Sigmoid colon (tissue), 7 donors: ENCODE measurements around the gene ERV3-1. TPM values are rescaled to one million over a fixed set of nuclear protein-coding genes. Genes with fewer than 3 reads are reported as not detected.
"Not testable (repeated sequence)": the region's sequence is repeated elsewhere in the genome, so short reads cannot be mapped to it uniquely, and the experiment has no call there.

Experiments used
- DNase-seq: peaks from one replicate; pipeline ENCODE4 v3.0.0-alpha.2; 2019
- H3K27ac ChIP-seq, 4 donors: fragments of 200-600 bp; sonication (generic); one replicate each; pipeline ENCODE4 v1.5.1; 2016 to 2019; ENCODE audit warnings: mild to moderate bottlenecking in 1 of 4
- H3K27me3 ChIP-seq, 3 donors: fragments of 200-600 bp; sonication (generic); one replicate each; pipeline ENCODE4 v1.5.1; 2019; ENCODE audit warnings: mild to moderate bottlenecking in 1 of 3
- H3K36me3 ChIP-seq, 4 donors: fragments of 200-600 bp; sonication (generic); one replicate each; pipeline ENCODE4 v1.5.1; 2016 to 2019
- H3K4me1 ChIP-seq, 4 donors: fragments of 200-600 bp; sonication (generic); one replicate each; pipeline ENCODE4 v1.5.1; 2017 to 2019
- H3K4me3 ChIP-seq, 4 donors: fragments of 200-600 bp; sonication (generic); one replicate each; pipeline ENCODE4 v1.5.1; 2017 to 2019; ENCODE audit warnings: mild to moderate bottlenecking in 2 of 4, moderate library complexity in 1 of 4
- H3K9me3 ChIP-seq, 4 donors: fragments of 200-600 bp in 3 of 4; sonication (generic) in 3 of 4; one replicate each; pipeline versions ENCODE4 v1.5.1 to v1.6.1; 2013 to 2019
- EP300 ChIP-seq, 4 donors: sonication (generic); formaldehyde crosslinking; IDR thresholded peaks; one replicate each; pipeline ENCODE4 v1.6.1; 2017; ENCODE audit warnings: antibody characterized with exemption in 4 of 4
- POLR2AphosphoS5 ChIP-seq, 4 donors: sonication (generic); formaldehyde crosslinking; IDR thresholded peaks; one replicate each; pipeline ENCODE4 v1.6.1; 2017; ENCODE audit warnings: antibody characterized with exemption in 4 of 4
- whole genome bisulfite sequencing, 2 donors: extraction: QIAGEN DNeasy Blood & Tissue Kit; methylation state at CpG; one replicate each; pipeline ENCODE4 v1.1.7; 2013; 5-methylcytosine and 5-hydroxymethylcytosine counted together
- intact Hi-C: fragments of 100-400 bp; cut with DNase I; formaldehyde crosslinking; loops from one replicate; pipeline ENCODE4 v1.15.1; 2023
- polyA plus RNA-seq, 3 donors: library from polyadenylated mRNA; stranded (reverse); fragments of 200-250 nt; gene quantifications; one replicate each; pipeline ENCODE4 v1.2.3, GENCODE V29; 2013
- total RNA-seq, 4 donors: library from RNA; depleted of rRNA; stranded (reverse); fragments of >200 nt; gene quantifications; one replicate each; pipeline ENCODE4 v1.1.0, GENCODE V29; 2016
- donor health status: healthy with polysubstance abuse.
- donor health status: Bipolar disorder and iron deficiency.
- donor health status: healthy.

The ERV3-1 gene
- total and polyA plus RNA-seq, 7 donors: 0.60 to 19.1 (median 9.6) TPM

GRCh38 chr7:65037740-65038688, 31.5 kb upstream of the ERV3-1 start:
- DNase-seq: peak; percentile 96
- Histone ChIP-seq H3K4me3 (peak overlapping the region; percentile 72 to 92 (median 90)), H3K4me1 (peaks cover 0 to 17% (median 5%) of the 10 kb centered on the region in 4 donors), H3K36me3 (no peaks in the 10 kb centered on the region), H3K27me3 (no peaks in the 10 kb centered on the region), H3K27ac (peak overlapping the region; percentile 88 to 95 (median 92)), H3K9me3 (no peaks in the 10 kb centered on the region)
- WGBS, 2 donors: 2% methylated on average over 90 to 92 of the region's 92 CpGs
- intact Hi-C loops: loop anchor here (1.0 to 2.0 kb wide), 2 partner anchors 32 to 39 kb away; partner anchors contain the start of gene ERV3-1
- TF ChIP-seq POLR2AphosphoS5 (IDR thresholded peaks at IDR 0.05) (peak in 3 of 4 donors; percentile 34 to 54 (median 44)), EP300 (IDR thresholded peaks at IDR 0.05) (no peak)

- peak; percentile 71 for DNase-seq
Measured at GRCh38 chr7:65036526-65036925, 30.0 kb upstream of the ERV3-1 start.

DNA sequence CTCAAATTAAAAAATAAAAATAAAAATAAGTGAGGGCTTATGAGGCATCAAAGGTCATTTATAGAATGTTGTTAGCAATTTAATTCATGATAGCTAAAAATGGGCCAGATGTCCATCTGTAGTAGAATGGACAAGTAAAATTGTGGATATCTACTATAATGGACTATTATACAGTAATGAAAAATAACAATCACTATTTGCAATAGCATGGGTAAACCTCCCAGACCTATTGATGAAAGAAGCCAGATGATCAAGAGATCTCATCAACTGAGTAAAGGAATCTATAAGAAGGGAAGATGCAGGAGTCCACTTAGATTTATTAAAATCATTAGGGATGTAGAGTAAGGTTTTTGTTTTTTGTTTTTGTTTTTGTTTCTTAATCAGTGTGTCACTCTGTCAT, 29.0 kb upstream of the ERV3-1 start:
- H3K4me3 ChIP-seq, H3K27me3 ChIP-seq, H3K36me3 ChIP-seq, H3K27ac ChIP-seq, H3K9me3 ChIP-seq, DNase-seq, intact Hi-C loops: not testable (repeated sequence)
- peaks cover 0 to 12% (median 5%) of the 10 kb centered on the region in 4 donors for H3K4me1 ChIP-seq

More at GRCh38 chr7:65036526-65036925, 30.0 kb upstream of the ERV3-1 start:
- intact Hi-C loops, H3K9me3 ChIP-seq, H3K36me3 ChIP-seq, H3K4me3 ChIP-seq, H3K27me3 ChIP-seq: not testable (repeated sequence)
- 43 to 55% methylated on average over 2 of the region's 2 CpGs for WGBS, 2 donors
- peak overlapping the region; percentile 43 to 60 (median 46) for H3K27ac ChIP-seq
- peaks cover 0 to 17% (median 5%) of the 10 kb centered on the region in 4 donors for H3K4me1 ChIP-seq

- H3K36me3 ChIP-seq, DNase-seq, H3K9me3 ChIP-seq, H3K4me3 ChIP-seq, H3K4me1 ChIP-seq, intact Hi-C loops, H3K27ac ChIP-seq, H3K27me3 ChIP-seq: not testable (repeated sequence)
- 75 to 83% methylated on average over 10 of the region's 10 CpGs for WGBS, 2 donors
Measured at GRCh38 chr7:65034120-65034782, 27.8 kb upstream of the ERV3-1 start.

- DNase-seq, H3K4me3 ChIP-seq, intact Hi-C loops, H3K27me3 ChIP-seq, H3K27ac ChIP-seq, H3K9me3 ChIP-seq, H3K4me1 ChIP-seq, H3K36me3 ChIP-seq: not testable (repeated sequence)
- WGBS, 2 donors: 94 to 95% methylated on average over 30 of the region's 30 CpGs
Measured at GRCh38 chr7:65033391-65033790, 26.9 kb upstream of the ERV3-1 start.

- H3K4me1 ChIP-seq, DNase-seq, H3K36me3 ChIP-seq, H3K9me3 ChIP-seq, H3K27ac ChIP-seq, H3K27me3 ChIP-seq, H3K4me3 ChIP-seq, intact Hi-C loops: not testable (repeated sequence)
Measured at GRCh38 chr7:65025023-65025422, 18.5 kb upstream of the ERV3-1 start.

GRCh38 chr7:65020978-65021377, 14.5 kb upstream of the ERV3-1 start:
- not testable (repeated sequence) for DNase-seq
- 31 to 100% methylated on average over 2 of the region's 3 CpGs for WGBS, 2 donors

GRCh38 chr7:65009881-65010280, 3.4 kb upstream of the ERV3-1 start:
- H3K36me3 ChIP-seq, H3K4me3 ChIP-seq, DNase-seq, H3K9me3 ChIP-seq, H3K27ac ChIP-seq, H3K27me3 ChIP-seq: not testable (repeated sequence)
- H3K4me1 ChIP-seq: peaks cover 0 to 17% (median 11%) of the 10 kb centered on the region in 4 donors
- intact Hi-C loops: loop anchor here (10.0 kb wide), 1 partner anchor 125 kb away; no protein-coding TSS in a partner anchor
- WGBS, 2 donors: 92% methylated on average over 7 of the region's 7 CpGs

More at GRCh38 chr7:65020978-65021377, 14.5 kb upstream of the ERV3-1 start:
- H3K4me1 ChIP-seq, H3K4me3 ChIP-seq, intact Hi-C loops, H3K36me3 ChIP-seq, H3K27ac ChIP-seq, H3K27me3 ChIP-seq, H3K9me3 ChIP-seq: not testable (repeated sequence)

DNA sequence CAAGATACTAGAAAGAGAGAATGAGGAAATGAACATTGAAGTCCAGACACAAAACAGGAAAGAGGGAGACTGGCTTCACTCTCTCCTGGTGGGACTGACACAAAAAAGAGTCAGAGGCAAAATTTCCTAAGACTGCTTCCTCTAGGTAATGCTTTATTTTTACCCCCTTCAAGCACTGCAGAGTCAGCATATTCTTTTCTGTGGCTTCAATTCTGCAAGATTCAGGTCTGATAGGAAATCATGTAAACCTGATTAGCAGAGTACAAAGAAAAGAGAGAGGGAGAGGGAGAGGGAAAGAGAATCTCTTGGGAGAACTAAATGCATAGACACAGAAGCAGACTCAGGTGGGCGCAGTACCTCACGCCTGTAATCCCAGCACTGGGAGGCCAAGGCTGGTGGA, 2.9 kb upstream of the ERV3-1 start:
- DNase-seq, H3K4me3 ChIP-seq, H3K27me3 ChIP-seq, H3K36me3 ChIP-seq, H3K9me3 ChIP-seq, H3K27ac ChIP-seq: not testable (repeated sequence)
- WGBS, 2 donors: 98 to 100% methylated on average over 2 of the region's 2 CpGs
- intact Hi-C loops: loop anchor here (10.0 kb wide), 1 partner anchor 125 kb away; no protein-coding TSS in a partner anchor
- H3K4me1 ChIP-seq: peaks cover 0 to 21% (median 15%) of the 10 kb centered on the region in 4 donors

- not testable (repeated sequence) for H3K27me3 ChIP-seq, H3K36me3 ChIP-seq, H3K9me3 ChIP-seq, DNase-seq
- H3K4me1 ChIP-seq: peaks cover 0 to 36% (median 31%) of the 10 kb centered on the region in 4 donors
- H3K27ac ChIP-seq: peak overlapping the region; percentile 83 to 89 (median 84)
- intact Hi-C loops: loop anchor here (10.0 kb wide), 1 partner anchor 122 kb away; no protein-coding TSS in a partner anchor
- H3K4me3 ChIP-seq: peak overlapping the region in 3 of 4 donors; percentile 67 to 86 (median 70)
- WGBS, 2 donors: 63 to 84% methylated on average over 4 of the region's 4 CpGs
Measured at GRCh38 chr7:65007036-65007435, 549 bp upstream of the ERV3-1 start.
